Transverse colon (tissue), 4 donors: ENCODE results near the gene SRSF3. TPM values are rescaled to one million over a fixed set of nuclear protein-coding genes. Genes with fewer than 3 reads are reported as not detected.

Source experiments
- DNase-seq: peaks from one replicate; pipeline ENCODE4 v3.0.0-alpha.2; 2019
- H3K27ac ChIP-seq, 4 donors: fragments of 200-600 bp; sonication (generic); 2 replicates each; pipeline ENCODE4 v1.5.1; 2016 to 2018; ENCODE audit warnings: inconsistent platforms in 4 of 4
- H3K27me3 ChIP-seq: fragments of 200-600 bp; sonication (generic); 2 replicates; pipeline ENCODE4 v1.5.1; 2017; ENCODE audit warnings: inconsistent platforms
- H3K36me3 ChIP-seq, 4 donors: fragments of 200-600 bp; sonication (generic); 2 replicates each; pipeline ENCODE4 v1.5.1; 2017 to 2019; ENCODE audit warnings: inconsistent platforms in 4 of 4
- H3K4me1 ChIP-seq, 4 donors: fragments of 200-600 bp; sonication (generic); 2 replicates each; pipeline ENCODE4 v1.5.1; 2017 to 2020; ENCODE audit warnings: inconsistent platforms in 4 of 4
- H3K4me3 ChIP-seq, 4 donors: fragments of 200-600 bp; sonication (generic); 1 replicate in 1 of 4; 2 replicates in 3 of 4; pipeline versions ENCODE4 v1.5.1 to v1.6.1; 2017 to 2019; ENCODE audit warnings: inconsistent platforms in 4 of 4
- H3K9me3 ChIP-seq, 2 donors: fragments of 200-600 bp; sonication (generic); 2 replicates each; pipeline ENCODE4 v1.5.1; 2017 to 2019; ENCODE audit warnings: inconsistent platforms in 2 of 2
- CTCF ChIP-seq, 5 experiments: fragments of 200-600 bp in 3 of 5; fragments of 450-650 bp in 2 of 5; sonication (generic) in 3 of 5; IDR thresholded peaks; 1 replicate in 2 of 5; 2 replicates in 3 of 5; pipeline ENCODE4 v1.5.1; 2016 to 2017; ENCODE audit warnings: antibody characterized with exemption in 5 of 5, inconsistent platforms in 3 of 5, mild to moderate bottlenecking in 2 of 5, moderate library complexity in 1 of 5
- EP300 ChIP-seq: sonication (generic); formaldehyde crosslinking; IDR thresholded peaks from one replicate; pipeline ENCODE4 v1.6.1; 2017; ENCODE audit warnings: antibody characterized with exemption, low read depth
- POLR2A ChIP-seq: fragments of 450-650 bp; IDR thresholded peaks from one replicate; pipeline ENCODE4 v1.6.1; 2016; ENCODE audit warnings: antibody characterized with exemption, mild to moderate bottlenecking, moderate library complexity
- POLR2AphosphoS5 ChIP-seq, 3 donors: sonication (generic); formaldehyde crosslinking; IDR thresholded peaks; one replicate each; pipeline ENCODE4 v1.6.1; 2016; ENCODE audit warnings: antibody characterized with exemption in 3 of 3
- WGBS, 2 donors: methylation state at CpG; one replicate each; pipeline ENCODE4 v1.1.5; 2018; ENCODE audit warnings: low coverage in 1 of 2; 5-methylcytosine and 5-hydroxymethylcytosine counted together
- in situ Hi-C, 4 donors: fragments of 200-750 bp; cut with MboI; loops; one replicate each; pipeline versions ENCODE4 v1.15.0 to v1.15.1; 2017; ENCODE audit warnings: low sequenced_read_pairs in 3 of 4, low pct_ligation_motif_present in 1 of 4, low pct_unique_long_range_greater_than_20kb in 1 of 4
- intact Hi-C: fragments of 100-400 bp; cut with DNase I; formaldehyde crosslinking; loops from one replicate; pipeline ENCODE4 v1.15.1; 2023; ENCODE audit warnings: low total_unique reads
- total RNA-seq, 4 donors: library from RNA; depleted of rRNA; stranded (reverse); fragments of >200 nt; gene quantifications; one replicate each; pipeline ENCODE4 v1.1.0, GENCODE V29; 2016

The SRSF3 gene
- total RNA-seq, 4 donors from 2014 or later = 110 to 177 (median 144) TPM

GRCh38 chr6:36612101-36612625 lies 18.0 kb downstream of the SRSF3 start:
- intact Hi-C loops = no loop called here
- H3K36me3 ChIP-seq = peaks cover 0 to 11% (median 3%) of the 10 kb centered on the region in 4 donors

GRCh38 chr6:36613200-36613995 lies 19.2 kb downstream of the SRSF3 start:
- WGBS, 2 donors = 90 to 91% methylated on average over 5 to 9 of the region's 9 CpGs
- Histone ChIP-seq H3K27me3 (no peaks in the 10 kb centered on the region), H3K4me1 (peaks cover 0 to 32% (median 23%) of the 10 kb centered on the region in 4 donors), H3K27ac (no peak overlapping the region), H3K36me3 (peaks cover 0 to 11% (median 0%) of the 10 kb centered on the region in 4 donors), H3K9me3 (no peaks in the 10 kb centered on the region), H3K4me3 (no peak overlapping the region)
- intact Hi-C loops (no loop called here), in situ Hi-C loops (loop anchor here in 2 of 4 donors (10.0 to 25.0 kb wide), 2 partner anchors 141 to 149 kb away; no protein-coding TSS in a partner anchor)
- no peak for TF ChIP-seq CTCF (IDR thresholded peaks at IDR 0.05)
- no peak for TF ChIP-seq EP300
- TF ChIP-seq POLR2A = no peak
- TF ChIP-seq POLR2AphosphoS5 (IDR thresholded peaks at IDR 0.05) = no peak
- no peak for DNase-seq

More at GRCh38 chr6:36612101-36612625, 18.0 kb downstream of the SRSF3 start:
- DNase-seq = no peak
- Histone ChIP-seq H3K27ac (no peak overlapping the region), H3K4me3 (no peak overlapping the region), H3K4me1 (peaks cover 7 to 38% (median 25%) of the 10 kb centered on the region in 4 donors), H3K9me3 (no peaks in the 10 kb centered on the region), H3K27me3 (no peaks in the 10 kb centered on the region)
- in situ Hi-C loops = loop anchor here in 2 of 4 donors (10.0 to 25.0 kb wide), 2 partner anchors 143 to 150 kb away; no protein-coding TSS in a partner anchor
- TF ChIP-seq EP300 = no peak
- TF ChIP-seq POLR2A = peak; percentile 15
- TF ChIP-seq POLR2AphosphoS5 (IDR thresholded peaks at IDR 0.05) = peak in 1 of 3 donors; percentile 7
- TF ChIP-seq CTCF (IDR thresholded peaks at IDR 0.05) = no peak
- WGBS, 2 donors = 90 to 97% methylated on average over 6 to 10 of the region's 10 CpGs

- in situ Hi-C loops = loop anchor here in 2 of 4 donors (10.0 to 25.0 kb wide), 2 partner anchors 140 to 147 kb away; no protein-coding TSS in a partner anchor
- DNase-seq = no peak
These were observed 21.0 kb downstream of the SRSF3 start for GRCh38 chr6:36615018-36615761.

More at GRCh38 chr6:36615018-36615761, 21.0 kb downstream of the SRSF3 start:
- H3K27ac ChIP-seq = peak overlapping the region; percentile 1 to 48 (median 22)
- H3K4me3 ChIP-seq = no peak overlapping the region
- WGBS, 2 donors = 17 to 23% methylated on average over 2 to 7 of the region's 7 CpGs
- H3K4me1 ChIP-seq = peaks cover 0 to 20% (median 12%) of the 10 kb centered on the region in 4 donors
- intact Hi-C loops = loop anchor here (5.0 kb wide), 1 partner anchor 142 kb away; no protein-coding TSS in a partner anchor
- H3K27me3 ChIP-seq = no peaks in the 10 kb centered on the region
- TF ChIP-seq POLR2AphosphoS5 (IDR thresholded peaks at IDR 0.05) (no peak), CTCF (IDR thresholded peaks at IDR 0.05) (peak; percentile 63 to 85 (median 72))
- H3K9me3 ChIP-seq = no peaks in the 10 kb centered on the region
- H3K36me3 ChIP-seq = peaks cover 0 to 11% (median 0%) of the 10 kb centered on the region in 4 donors
